Measurements from ENCODE around the gene MSS51. TPM values are rescaled to one million over a fixed set of nuclear protein-coding genes. Genes with fewer than 3 reads are reported as not detected.

Gene MSS51
- total and polyA plus RNA-seq, 2 donors (not counting 3 experiments of a cell fraction or from before 2014, with no cell fraction given) = 1.8 to 3.5 TPM

DNA sequence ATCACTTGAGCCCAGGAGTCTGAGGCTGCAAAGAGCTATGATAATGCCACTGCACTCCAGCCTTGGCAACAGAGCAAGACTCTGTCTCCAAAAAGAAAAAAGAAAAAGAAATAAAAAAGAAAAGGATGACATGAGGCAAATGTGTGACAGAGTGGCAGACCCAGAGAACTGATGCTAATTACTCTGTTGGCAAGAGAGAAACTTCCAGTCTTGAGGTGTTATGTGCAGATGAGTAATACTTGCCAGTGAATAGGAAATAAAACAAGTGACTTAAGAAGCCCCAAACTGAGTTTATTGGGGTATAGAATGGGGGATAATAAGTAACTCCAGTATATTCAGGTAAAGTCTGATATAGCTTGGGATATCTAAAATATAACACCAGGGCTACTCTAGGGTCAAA, 10.1 kb downstream of the MSS51 start:
- Histone ChIP-seq H3K36me3 (ENCODE audit: control insufficient read depth in 2 of 2, extremely low read depth in 1 of 2, insufficient read depth in 2 of 2, low read length in 2 of 2) (peaks cover 7 to 25% of the 10 kb centered on the region in 2 experiments), H3K9me1 (replicated peaks; ENCODE audit: control insufficient read depth, extremely low read depth, insufficient read depth, low read length) (no peaks in the 10 kb centered on the region), H3K27ac (ENCODE audit: insufficient read depth, low read depth, low read length) (no peak overlapping the region), H3K4me3 (replicated peaks in 1 of 3; ENCODE audit: insufficient read depth in 1 of 3, low read depth in 1 of 3, low read length in 3 of 3) (no peak overlapping the region), H3K9ac (replicated peaks; ENCODE audit: extremely low read depth, insufficient read depth, low read length) (no peak overlapping the region), H3K27me3 (ENCODE audit: control insufficient read depth in 2 of 2, insufficient read depth in 2 of 2, low read length in 2 of 2) (no peaks in the 10 kb centered on the region), H3K79me2 (ENCODE audit: control insufficient read depth, insufficient read depth, low read length) (no peaks in the 10 kb centered on the region), H2AFZ (ENCODE audit: low read depth, low read length) (no peak overlapping the region), H3K4me1 (ENCODE audit: control insufficient read depth, extremely low read depth, insufficient read depth, low read length) (no peaks in the 10 kb centered on the region), H4K20me1 (replicated peaks; ENCODE audit: control insufficient read depth, extremely low read depth, insufficient read depth, low read length) (no peaks in the 10 kb centered on the region), H3K4me2 (ENCODE audit: insufficient read depth, low read length) (no peak overlapping the region), H3K9me3 (replicated peaks; ENCODE audit: control insufficient read depth, insufficient read depth, low read length) (no peaks in the 10 kb centered on the region)
- no peak for FAIRE-seq
- no peak for DNase-seq (ENCODE audit: low read depth, low spot score)
- dilution Hi-C loops (cut with MboI; ENCODE audit: extremely low pct_ligation_motif_present, low sequenced_read_pairs) (no loop called here), intact Hi-C loops (cut with micrococcal nuclease) (no loop called here)
- BruUV-seq (replicated peaks) = no TSS peak
- no peak for TF ChIP-seq EZH2 (IDR thresholded peaks at IDR 0.05; ENCODE audit: borderline replicate concordance, low read depth, low read length, severe bottlenecking)
- TF ChIP-seq, protein P1, sequence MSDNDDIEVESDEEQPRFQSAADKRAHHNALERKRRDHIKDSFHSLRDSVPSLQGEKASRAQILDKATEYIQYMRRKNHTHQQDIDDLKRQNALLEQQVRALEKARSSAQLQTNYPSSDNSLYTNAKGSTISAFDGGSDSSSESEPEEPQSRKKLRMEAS (IDR thresholded peaks at IDR 0.05; ENCODE audit: insufficient read depth, insufficient read length) = no peak
- TF ChIP-seq FOS (IDR thresholded peaks at IDR 0.05; ENCODE audit: borderline replicate concordance, insufficient read depth, low read length) = no peak
- no peak for TF ChIP-seq MYC (IDR thresholded peaks at IDR 0.05; ENCODE audit: low read depth, low read length)
- no peak for TF ChIP-seq POLR2AphosphoS5 (IDR thresholded peaks at IDR 0.05; ENCODE audit: insufficient read depth, low read depth, low read length)
- TF ChIP-seq, protein P2, sequence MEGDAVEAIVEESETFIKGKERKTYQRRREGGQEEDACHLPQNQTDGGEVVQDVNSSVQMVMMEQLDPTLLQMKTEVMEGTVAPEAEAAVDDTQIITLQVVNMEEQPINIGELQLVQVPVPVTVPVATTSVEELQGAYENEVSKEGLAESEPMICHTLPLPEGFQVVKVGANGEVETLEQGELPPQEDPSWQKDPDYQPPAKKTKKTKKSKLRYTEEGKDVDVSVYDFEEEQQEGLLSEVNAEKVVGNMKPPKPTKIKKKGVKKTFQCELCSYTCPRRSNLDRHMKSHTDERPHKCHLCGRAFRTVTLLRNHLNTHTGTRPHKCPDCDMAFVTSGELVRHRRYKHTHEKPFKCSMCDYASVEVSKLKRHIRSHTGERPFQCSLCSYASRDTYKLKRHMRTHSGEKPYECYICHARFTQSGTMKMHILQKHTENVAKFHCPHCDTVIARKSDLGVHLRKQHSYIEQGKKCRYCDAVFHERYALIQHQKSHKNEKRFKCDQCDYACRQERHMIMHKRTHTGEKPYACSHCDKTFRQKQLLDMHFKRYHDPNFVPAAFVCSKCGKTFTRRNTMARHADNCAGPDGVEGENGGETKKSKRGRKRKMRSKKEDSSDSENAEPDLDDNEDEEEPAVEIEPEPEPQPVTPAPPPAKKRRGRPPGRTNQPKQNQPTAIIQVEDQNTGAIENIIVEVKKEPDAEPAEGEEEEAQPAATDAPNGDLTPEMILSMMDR (IDR thresholded peaks at IDR 0.05; ENCODE audit: extremely low read depth in 1 of 2, insufficient read depth in 1 of 2, low read depth in 1 of 2, low read length in 2 of 2) = no peak
- TF ChIP-seq POLR2A (IDR thresholded peaks at IDR 0.05; ENCODE audit: low read depth, low read length) = no peak
- no peak for TF ChIP-seq JUN (IDR thresholded peaks at IDR 0.05; ENCODE audit: borderline replicate concordance, insufficient read depth, insufficient read length, low read depth)
- TF ChIP-seq GATA2 (IDR thresholded peaks at IDR 0.05; ENCODE audit: insufficient read depth, insufficient read length, low read depth, low read length) = no peak
- ChIA-PET CTCF (no interaction called here), POLR2A (no interaction called here)
